Kidney epithelial cell (primary cell): Measurements from ENCODE around the gene RALY. TPM values are rescaled to one million over a fixed set of nuclear protein-coding genes. Genes with fewer than 3 reads are reported as not detected.

ENCODE experiments used
- DNase-seq: peaks from one replicate; pipeline ENCODE4 v3.0.0-alpha.2; 2010; ENCODE audit warnings: low read depth
- H3K27me3 ChIP-seq: 2 replicates; pipeline ENCODE4 v1.6.0; 2011; ENCODE audit warnings: low read length; ENCODE audit not compliant: control insufficient read depth, insufficient read depth
- H3K36me3 ChIP-seq: 2 replicates; pipeline ENCODE4 v1.5.1; 2011; ENCODE audit warnings: low read length; ENCODE audit not compliant: control insufficient read depth, insufficient read depth
- H3K4me3 ChIP-seq: 2 replicates; pipeline ENCODE4 v1.5.1; 2011; ENCODE audit warnings: low read depth, mild to moderate bottlenecking, control low read depth, low read length
- total RNA-seq: library from RNA; depleted of rRNA; stranded (reverse); fragments of >200 nt; gene quantifications from 2 replicates; pipeline ENCODE4 v1.2.3, GENCODE V29; 2015
- TF ChIP-seq, protein P1 (sequence below): IDR thresholded peaks from 2 replicates; pipeline ENCODE4 v1.5.1; 2011; ENCODE audit warnings: mild to moderate bottlenecking, moderate library complexity, low read length, control low read depth, inconsistent platforms; ENCODE audit not compliant: insufficient read depth, poor library complexity, severe bottlenecking

The RALY gene
- total RNA-seq, 1 donor from 2014 or later: 138 TPM

DNA sequence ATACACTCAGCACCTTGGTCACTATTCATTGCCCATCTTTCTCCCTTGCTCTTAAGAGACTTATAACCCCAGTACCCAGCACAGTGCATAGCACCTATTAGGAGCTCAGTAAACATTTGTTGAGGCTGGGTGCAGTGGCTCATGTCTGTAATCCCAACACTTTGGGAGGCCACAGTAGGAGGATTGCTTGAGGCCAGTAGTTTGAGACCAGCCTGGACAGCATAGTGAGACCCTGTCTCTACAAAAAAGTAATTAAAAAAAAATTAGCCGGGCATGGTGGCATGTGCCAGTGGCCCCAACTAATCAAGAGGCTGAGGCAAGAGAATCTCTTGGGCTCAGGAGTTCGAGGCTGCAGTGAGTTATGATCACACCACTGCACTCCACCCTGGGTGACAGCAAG is 126.5 kb downstream of the RALY start:
- H3K36me3 ChIP-seq: no peaks in the 10 kb centered on the region

DNA sequence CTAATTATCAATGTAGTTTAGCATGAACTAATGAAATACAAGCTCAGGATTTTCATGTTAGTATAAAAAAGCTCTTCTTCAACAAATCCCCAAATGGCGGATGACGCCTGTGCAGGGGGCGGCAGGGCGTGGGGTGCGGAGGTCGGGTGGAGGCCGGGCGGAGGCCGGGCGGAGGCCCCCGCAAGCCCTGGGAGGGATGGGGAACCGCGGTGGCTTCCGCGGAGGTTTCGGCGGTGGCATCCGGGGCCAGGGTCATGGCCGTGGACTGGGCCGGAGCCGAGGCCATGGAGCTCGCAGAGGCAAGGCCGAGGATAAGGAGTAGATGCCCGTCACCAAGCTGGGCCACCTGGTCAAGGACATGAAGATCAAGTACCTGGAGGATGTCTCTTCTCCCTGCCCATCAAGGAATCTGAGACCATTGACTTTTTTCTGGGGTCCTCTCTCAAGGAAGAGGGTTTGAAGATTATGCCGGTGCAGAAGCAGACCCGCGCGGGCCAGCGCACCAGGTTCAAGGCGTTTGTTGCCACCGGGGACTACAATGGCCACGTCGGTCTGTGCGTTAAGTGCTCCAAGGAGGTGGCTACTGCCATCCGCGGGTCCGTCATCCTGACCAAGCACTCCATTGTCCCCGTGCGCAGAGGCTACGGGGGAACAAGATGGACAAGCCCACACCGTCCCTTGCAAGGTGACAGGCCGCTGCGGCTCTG is 128.7 kb downstream of the RALY start:
- Histone ChIP-seq H3K36me3 (no peaks in the 10 kb centered on the region), H3K4me3 (no peak overlapping the region), H3K27me3 (no peaks in the 10 kb centered on the region)
- DNase-seq: no peak
- TF ChIP-seq, protein P1, sequence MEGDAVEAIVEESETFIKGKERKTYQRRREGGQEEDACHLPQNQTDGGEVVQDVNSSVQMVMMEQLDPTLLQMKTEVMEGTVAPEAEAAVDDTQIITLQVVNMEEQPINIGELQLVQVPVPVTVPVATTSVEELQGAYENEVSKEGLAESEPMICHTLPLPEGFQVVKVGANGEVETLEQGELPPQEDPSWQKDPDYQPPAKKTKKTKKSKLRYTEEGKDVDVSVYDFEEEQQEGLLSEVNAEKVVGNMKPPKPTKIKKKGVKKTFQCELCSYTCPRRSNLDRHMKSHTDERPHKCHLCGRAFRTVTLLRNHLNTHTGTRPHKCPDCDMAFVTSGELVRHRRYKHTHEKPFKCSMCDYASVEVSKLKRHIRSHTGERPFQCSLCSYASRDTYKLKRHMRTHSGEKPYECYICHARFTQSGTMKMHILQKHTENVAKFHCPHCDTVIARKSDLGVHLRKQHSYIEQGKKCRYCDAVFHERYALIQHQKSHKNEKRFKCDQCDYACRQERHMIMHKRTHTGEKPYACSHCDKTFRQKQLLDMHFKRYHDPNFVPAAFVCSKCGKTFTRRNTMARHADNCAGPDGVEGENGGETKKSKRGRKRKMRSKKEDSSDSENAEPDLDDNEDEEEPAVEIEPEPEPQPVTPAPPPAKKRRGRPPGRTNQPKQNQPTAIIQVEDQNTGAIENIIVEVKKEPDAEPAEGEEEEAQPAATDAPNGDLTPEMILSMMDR: no peak

More for the DNA sequence above, 126.5 kb downstream of the RALY start:
- TF ChIP-seq, protein P1: no peak
- Histone ChIP-seq H3K27me3 (no peaks in the 10 kb centered on the region), H3K4me3 (no peak overlapping the region)
- no peak for DNase-seq

DNA sequence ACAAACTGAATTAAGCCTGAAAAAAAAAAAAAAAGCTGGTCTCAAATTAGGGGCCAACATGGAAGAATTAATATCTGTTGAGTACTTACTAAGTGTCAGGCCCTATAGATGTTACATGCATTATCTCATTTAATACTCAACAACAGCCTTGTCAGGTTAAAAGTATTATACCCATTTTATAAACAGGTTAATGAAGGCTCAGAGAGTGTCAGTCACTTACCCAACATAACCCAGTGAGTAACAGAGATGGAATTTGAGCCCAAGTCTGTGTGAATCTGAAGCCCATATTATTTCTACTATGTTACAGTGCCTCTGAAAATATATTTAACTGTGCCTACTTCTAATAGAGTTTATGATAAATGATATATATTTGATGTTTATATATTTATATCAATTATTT is 129.6 kb downstream of the RALY start:
- TF ChIP-seq, protein P1: no peak
- Histone ChIP-seq H3K36me3 (no peaks in the 10 kb centered on the region), H3K4me3 (no peak overlapping the region), H3K27me3 (no peaks in the 10 kb centered on the region)
- DNase-seq: no peak

DNA sequence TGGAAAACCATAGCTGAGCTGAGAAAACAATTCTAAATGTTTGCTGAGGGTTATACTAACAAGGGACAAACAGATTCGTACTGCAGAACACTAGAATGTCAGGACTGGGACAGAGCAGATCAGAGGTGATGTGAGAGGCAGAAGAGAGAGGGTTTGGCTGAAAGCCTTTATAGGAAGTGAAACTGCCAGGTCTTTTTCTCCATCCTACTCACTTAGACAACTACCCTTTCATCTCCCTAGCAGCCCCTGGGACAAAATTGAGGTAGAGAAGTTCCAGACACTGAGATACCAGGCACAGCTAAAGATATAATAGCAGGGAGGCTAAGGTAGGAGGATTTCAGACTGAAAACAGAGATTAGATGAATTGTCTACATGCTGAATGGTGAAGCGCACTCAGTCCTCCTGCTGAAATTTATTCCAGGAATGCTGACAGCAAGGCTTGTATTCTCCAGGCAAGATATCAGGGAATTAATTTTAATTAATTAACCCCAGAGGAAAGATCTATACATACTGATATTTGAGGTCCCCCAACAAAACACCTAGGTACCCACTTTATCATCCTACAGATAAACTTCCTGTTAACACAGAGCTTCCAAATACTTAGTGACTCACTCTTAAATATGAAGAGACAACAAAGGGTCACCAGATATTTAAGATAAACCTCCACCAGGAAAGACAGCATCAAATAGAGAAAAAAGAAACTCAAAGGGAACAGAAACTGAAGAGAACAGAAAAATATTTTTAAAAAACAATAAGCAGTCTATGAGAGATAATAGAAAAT is 130.9 kb downstream of the RALY start:
- TF ChIP-seq, protein P1: no peak
- H3K4me3 ChIP-seq: no peak overlapping the region

DNA sequence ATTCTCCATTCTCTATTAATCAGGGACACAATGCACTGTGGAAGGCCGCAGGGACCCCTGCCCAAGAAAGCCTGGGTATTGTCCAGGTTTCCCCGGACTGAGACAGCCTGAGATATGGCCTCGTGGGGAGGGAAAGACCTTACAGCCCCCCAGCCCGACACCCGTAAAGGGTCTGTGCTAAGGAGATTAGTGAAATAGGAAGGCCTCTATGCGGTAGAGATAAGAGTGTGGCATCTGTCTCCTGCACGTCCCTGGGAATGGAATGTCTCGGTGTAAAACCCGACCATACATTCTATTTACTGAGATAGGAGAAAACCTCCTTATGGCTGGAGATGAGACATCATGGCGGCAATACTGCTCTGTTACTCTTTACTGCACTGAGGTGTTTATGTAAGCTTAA is 134.1 kb downstream of the RALY start:
- Histone ChIP-seq H3K27me3 (no peaks in the 10 kb centered on the region), H3K4me3 (no peak overlapping the region), H3K36me3 (no peaks in the 10 kb centered on the region)
- TF ChIP-seq, protein P1: no peak
- DNase-seq: no peak

More for the DNA sequence above, 130.9 kb downstream of the RALY start:
- DNase-seq: no peak
- H3K27me3 ChIP-seq: no peaks in the 10 kb centered on the region
- H3K36me3 ChIP-seq: no peaks in the 10 kb centered on the region
